MM.1S (cell line): ENCODE measurements around the gene MMD.

Experiments used
- CTCF ChIP-seq: fragments of 300-600 bp; sonication (generic); IDR thresholded peaks from 2 replicates; pipeline ENCODE4 v1.5.1; 2016; ENCODE audit warnings: antibody characterized with exemption, low read length, mixed read lengths
- EZH2 ChIP-seq: fragments of 300-600 bp; sonication (generic); optimal IDR thresholded peaks from 2 replicates; pipeline ENCODE3; 2017; ENCODE audit warnings: low read depth, mild to moderate bottlenecking, antibody characterized with exemption, low read length, mixed read lengths
- EZH2phosphoT487 ChIP-seq: fragments of 300-600 bp; sonication (generic); IDR thresholded peaks from 2 replicates; pipeline ENCODE4 v1.6.1; 2018; ENCODE audit warnings: antibody characterized with exemption, low read length

GRCh38 chr17:55426851-55427586, 5.4 kb upstream of the MMD start:
- TF ChIP-seq EZH2phosphoT487 (no peak), CTCF (no peak), EZH2 (no peak)
